Erythroblast (primary cell): Measurements from ENCODE around the gene CALY.

Experiments
- DNase-seq, 2 experiments: peaks; one replicate each; lab custom pipeline; 2025; lab: John Stamatoyannopoulos, UW
- GATA1 ChIP-seq: IDR thresholded peaks from 2 replicates; pipeline ENCODE4 v1.6.1; 2011; ENCODE audit warnings: low read depth, mild to moderate bottlenecking, control low read depth, low read length, moderate library complexity
- POLR2A ChIP-seq: IDR thresholded peaks from 2 replicates; pipeline ENCODE4 v1.6.1; 2011; ENCODE audit warnings: mild to moderate bottlenecking, low read length

Gene CALY

GRCh38 chr10:133359972-133360610 is 23.4 kb upstream of the CALY start:
- TF ChIP-seq POLR2A (no peak), GATA1 (no peak)

GRCh38 chr10:133359554-133359971 is 22.9 kb upstream of the CALY start:
- DNase-seq, result peak; percentile 74 to 82
- TF ChIP-seq GATA1 (no peak), POLR2A (no peak)

More at GRCh38 chr10:133359972-133360610, 23.4 kb upstream of the CALY start:
- peak in 1 of 2 experiments; percentile 74 for DNase-seq

- TF ChIP-seq GATA1 (no peak), POLR2A (no peak)
These were observed 22.2 kb upstream of the CALY start for GRCh38 chr10:133358925-133359310.

GRCh38 chr10:133358162-133358924 is 21.6 kb upstream of the CALY start:
- TF ChIP-seq GATA1 (no peak), POLR2A (no peak)
- no peak for DNase-seq

More at GRCh38 chr10:133358925-133359310, 22.2 kb upstream of the CALY start:
- DNase-seq, result no peak

GRCh38 chr10:133357285-133358161 is 20.8 kb upstream of the CALY start, which contains the start of gene FUOM:
TSS of gene FUOM (minus strand) at chr10:133358019. CDS start at chr10:133358007, 12 bp downstream.
- DNase-seq, result peak; percentile 73 to 77
- TF ChIP-seq GATA1 (no peak), POLR2A (no peak)

- TF ChIP-seq POLR2A (no peak), GATA1 (no peak)
- DNase-seq, result no peak
These were observed 20.0 kb upstream of the CALY start for GRCh38 chr10:133356549-133357284.

GRCh38 chr10:133355991-133356390 is 19.3 kb upstream of the CALY start:
- DNase-seq, result no peak
- TF ChIP-seq POLR2A (no peak), GATA1 (no peak)

GRCh38 chr10:133355266-133355665 is 18.6 kb upstream of the CALY start:
- no peak for DNase-seq
- TF ChIP-seq GATA1 (no peak), POLR2A (no peak)

- no peak for TF ChIP-seq GATA1
- TF ChIP-seq POLR2A, result no peak
- DNase-seq, result no peak
These were observed 18.1 kb upstream of the CALY start for GRCh38 chr10:133354672-133355240.

- TF ChIP-seq GATA1 (no peak), POLR2A (no peak)
- no peak for DNase-seq
These were observed 17.4 kb upstream of the CALY start for GRCh38 chr10:133353988-133354605.

GRCh38 chr10:133353202-133353959 is 16.7 kb upstream of the CALY start:
- DNase-seq, result no peak
- no peak for TF ChIP-seq POLR2A
